HG03457 (cell line): ENCODE results near the gene PINK1.
"Not testable (repeated sequence)": the region's sequence is repeated elsewhere in the genome, so short reads cannot be mapped to it uniquely, and the experiment has no call there.

Source experiments
- ATAC-seq: cut with Tn5 transposase; IDR thresholded peaks from one replicate; pipeline ENCODE4 v1.9.1; 2021; ENCODE audit warnings: moderate number of reproducible peaks; ENCODE audit not compliant: unreplicated experiment

Gene PINK1

GRCh38 chr1:20633190-20634064 lies at the start of gene PINK1:
Gene PINK1 (plus strand): TSS chr1:20633458. CDS start chr1:20633549, 91 bp downstream.
- no peak for ATAC-seq

- ATAC-seq, result no peak
Observed at GRCh38 chr1:20584890-20585289, 48.4 kb upstream of the PINK1 start.

GRCh38 chr1:20586953-20587660 lies 46.2 kb upstream of the PINK1 start:
- no peak for ATAC-seq

GRCh38 chr1:20587661-20588053 lies 45.6 kb upstream of the PINK1 start:
- ATAC-seq, result no peak

GRCh38 chr1:20588634-20589225 lies 44.5 kb upstream of the PINK1 start, which contains the start of gene CDA:
Gene CDA (plus strand): TSS chr1:20589097. CDS start chr1:20589130, 33 bp downstream.
- no peak for ATAC-seq

GRCh38 chr1:20589331-20590278 lies 43.7 kb upstream of the PINK1 start:
- ATAC-seq, result no peak

- no peak for ATAC-seq
Observed at GRCh38 chr1:20590306-20590777, 42.9 kb upstream of the PINK1 start.

- no peak for ATAC-seq
Observed at GRCh38 chr1:20593756-20594155, 39.5 kb upstream of the PINK1 start.

GRCh38 chr1:20594746-20595145 lies 38.5 kb upstream of the PINK1 start:
- no peak for ATAC-seq

GRCh38 chr1:20596106-20596505 lies 37.2 kb upstream of the PINK1 start:
- no peak for ATAC-seq

- no peak for ATAC-seq
Observed at GRCh38 chr1:20597650-20598049, 35.6 kb upstream of the PINK1 start.

GRCh38 chr1:20600156-20600555 lies 33.1 kb upstream of the PINK1 start:
- ATAC-seq, result no peak

GRCh38 chr1:20601129-20601825 lies 32.0 kb upstream of the PINK1 start:
- ATAC-seq, result no peak

GRCh38 chr1:20602851-20603450 lies 30.3 kb upstream of the PINK1 start:
- ATAC-seq, result no peak

GRCh38 chr1:20603504-20604464 lies 29.5 kb upstream of the PINK1 start:
- no peak for ATAC-seq

GRCh38 chr1:20604678-20605077 lies 28.6 kb upstream of the PINK1 start:
- ATAC-seq, result no peak

- ATAC-seq, result not testable (repeated sequence)
Observed at GRCh38 chr1:20606801-20607570, 26.3 kb upstream of the PINK1 start.
